GM12878 (cell line): ENCODE data around the gene CLPTM1. TPM values are rescaled to one million over a fixed set of nuclear protein-coding genes. Genes with fewer than 3 reads are reported as not detected.

Experiments
- BCL3 ChIP-seq: IDR thresholded peaks from 2 replicates; pipeline ENCODE4 v1.6.1; 2011; ENCODE audit warnings: borderline replicate concordance, low read depth, mild to moderate bottlenecking, moderate library complexity, low read length; ENCODE audit not compliant: insufficient read depth, poor library complexity, severe bottlenecking
- CUX1 ChIP-seq: IDR thresholded peaks from 2 replicates; pipeline ENCODE4 v1.6.1; 2012; ENCODE audit warnings: improper control_type of control experiment, low read depth, low read length; ENCODE audit not compliant: insufficient replicate concordance
- IKZF2 ChIP-seq, 2 experiments: fragments of 450-650 bp; IDR thresholded peaks; 2 replicates each; pipeline ENCODE4 v1.6.1; 2017; ENCODE audit warnings: mild to moderate bottlenecking in 2 of 2, moderate library complexity in 2 of 2
- MEF2B ChIP-seq: fragments of 450-650 bp; IDR thresholded peaks from 2 replicates; pipeline ENCODE4 v1.6.1; 2018; ENCODE audit warnings: mild to moderate bottlenecking, moderate library complexity; ENCODE audit not compliant: partially characterized antibody, poor library complexity, severe bottlenecking
- RELA ChIP-seq: fragments of 450-650 bp; IDR thresholded peaks from 2 replicates; pipeline ENCODE4 v1.8.0; 2014; ENCODE audit warnings: borderline replicate concordance; ENCODE audit not compliant: partially characterized antibody
- TCF12 ChIP-seq: IDR thresholded peaks from 2 replicates; pipeline ENCODE4 v1.6.1; 2011; ENCODE audit warnings: low read depth, mild to moderate bottlenecking, low read length
- ZBTB4 ChIP-seq: fragments of 450-650 bp; formaldehyde crosslinking; IDR thresholded peaks from 2 replicates; pipeline ENCODE4 v1.4.0; 2022; ENCODE audit warnings: mild to moderate bottlenecking, moderate library complexity
- ZNF687 ChIP-seq: fragments of 450-650 bp; IDR thresholded peaks from 2 replicates; pipeline ENCODE4 v1.6.1; 2017; ENCODE audit warnings: mild to moderate bottlenecking, moderate library complexity
- ZZZ3 ChIP-seq: IDR thresholded peaks from 2 replicates; pipeline ENCODE4 v1.6.1; 2011; ENCODE audit warnings: low read depth; ENCODE audit not compliant: control insufficient read depth, insufficient read length
- polyA plus RNA-seq, 11 experiments: library from polyadenylated mRNA; depleted of rRNA in 4 of 11; unstranded in 6 of 11; stranded (reverse) in 5 of 11; fragments of >200 nt; fragmentation: Nextera tagmentation in 4 of 11; fragmentation: Illumina TruSeq in 1 of 11; extraction: Ambion mirVana in 4 of 11; extraction: Trizol in 1 of 11; gene quantifications; 1 replicate in 1 of 11; 2 replicates in 10 of 11; pipeline versions ENCODE4 v1.2.1 to v1.2.3, GENCODE V29; 2011 to 2016; ENCODE audit warnings: inconsistent platforms in 2 of 11, missing spikeins in 2 of 11, low read depth in 1 of 11
- total RNA-seq, 4 experiments: library from RNA; depleted of rRNA in 3 of 4; stranded (reverse); fragments of >200 nt in 3 of 4; fragmentation: Illumina TruSeq in 1 of 4; extraction: Trizol in 1 of 4; gene quantifications; 2 replicates each; pipeline versions ENCODE4 v1.2.1 to v1.2.3, GENCODE V29; 2013 to 2021

Gene CLPTM1
- total and polyA plus RNA-seq, 10 of the 15 experiments (the other 5 are each of a cell fraction or from before 2014, with no cell fraction given): 0.42 to 72.6 (median 35.2) TPM

GRCh38 chr19:45001087-45001739 lies 46.0 kb downstream of the CLPTM1 start, which contains the start of gene RELB (continued):
- no peak for TF ChIP-seq CUX1
- TF ChIP-seq ZBTB4 (CRISPR knock-in tag): 0 out of 2 replicates have a peak, but pooled peaks have one; percentile 72
- TF ChIP-seq TCF12: 0 out of 2 replicates have a peak, but pooled peaks have one; percentile 10
- TF ChIP-seq RELA: peak; percentile 98
- peak; percentile 69 for TF ChIP-seq BCL3
- peak; percentile 17 for TF ChIP-seq MEF2B
- 0 out of 2 replicates have a peak, but pooled peaks have one; percentile 53 for TF ChIP-seq ZNF687
- peak in 1 of 2 experiments; percentile 30; a peak in 1 of 4 replicates for TF ChIP-seq IKZF2 (IDR thresholded peaks at IDR 0.05)
- no peak for TF ChIP-seq ZZZ3
